HUES64 (cell line): ENCODE results near the gene C1RL. TPM values are rescaled to one million over a fixed set of nuclear protein-coding genes. Genes with fewer than 3 reads are reported as not detected.

Experiments
- H3K27ac ChIP-seq: 2 replicates; pipeline ENCODE4 v1.7.0; 2013; ENCODE audit warnings: low read depth, low read length, inconsistent platforms
- H3K27me3 ChIP-seq: 2 replicates; pipeline ENCODE4 v1.6.1; 2013; ENCODE audit warnings: mild to moderate bottlenecking, low read length; ENCODE audit not compliant: insufficient read depth
- H3K36me3 ChIP-seq: 2 replicates; pipeline ENCODE4 v1.6.1; 2013; ENCODE audit warnings: mild to moderate bottlenecking, low read length; ENCODE audit not compliant: insufficient read depth
- H3K4me1 ChIP-seq: 2 replicates; pipeline ENCODE4 v1.6.1; 2013; ENCODE audit warnings: mild to moderate bottlenecking, low read length, moderate library complexity; ENCODE audit not compliant: insufficient read depth
- H3K4me3 ChIP-seq: 2 replicates; pipeline ENCODE4 v1.5.1; 2013; ENCODE audit warnings: mild to moderate bottlenecking, low read length, moderate library complexity
- H3K9ac ChIP-seq: 2 replicates; pipeline ENCODE4 v1.6.1; 2013; ENCODE audit warnings: mild to moderate bottlenecking, low read depth, low read length
- H3K9me3 ChIP-seq: 2 replicates; pipeline ENCODE4 v1.6.1; 2013; ENCODE audit warnings: low read depth, low read length; ENCODE audit not compliant: insufficient read depth
- WGBS: fragments of 150-250, 120-280 bp; methylation state at CpG from one replicate; pipeline ENCODE4 v1.1.7; 2013; ENCODE audit warnings: missing lambda C conversion rate; 5-methylcytosine and 5-hydroxymethylcytosine counted together
- polyA plus RNA-seq, 2 experiments: library from polyadenylated mRNA; stranded (reverse); fragments of 50-300 nt; gene quantifications; one replicate each; pipeline ENCODE4 v1.2.3, GENCODE V29; 2013

Gene C1RL
- 5.0 TPM for polyA plus RNA-seq (2013, experiment 1 of 2)
- polyA plus RNA-seq (2013, experiment 2 of 2), result 8.1 TPM

- no peaks in the 10 kb centered on the region for H3K27me3 ChIP-seq
- 23% methylated on average over 19 of the region's 23 CpGs for WGBS
- H3K9ac ChIP-seq, result peak within 1 kb of the TSS; percentile 84
- peaks cover 6% of the 10 kb centered on the region; the same call in 1 of the 2 replicates for H3K4me1 ChIP-seq
- H3K36me3 ChIP-seq, result peaks cover 3% of the 10 kb centered on the region
- peaks cover 7% of the 10 kb centered on the region; the same call in 1 of the 2 replicates for H3K9me3 ChIP-seq
- peak within 1 kb of the TSS; percentile 75 for H3K27ac ChIP-seq
- peak within 1 kb of the TSS; percentile 83 for H3K4me3 ChIP-seq
These were observed at the start of gene C1RL for GRCh38 chr12:7108796-7109571. Gene C1RL, minus strand, starts transcription at chr12:7109214. Its CDS starts 34 bp downstream, at chr12:7109180.

GRCh38 chr12:7157391-7157790 lies 48.4 kb upstream of the C1RL start:
- H3K27me3 ChIP-seq, result no peaks in the 10 kb centered on the region
- H3K27ac ChIP-seq, result no peak overlapping the region
- H3K4me1 ChIP-seq, result no peaks in the 10 kb centered on the region
- no peak overlapping the region for H3K9ac ChIP-seq
- H3K36me3 ChIP-seq, result 0 out of 2 replicates have a peak, but pooled peaks cover 7% of the 10 kb centered on the region
- no peak overlapping the region for H3K4me3 ChIP-seq
- 93% methylated on average over 17 of the region's 17 CpGs for WGBS
- H3K9me3 ChIP-seq, result no peaks in the 10 kb centered on the region

GRCh38 chr12:7156259-7157197 lies 47.5 kb upstream of the C1RL start:
- Histone ChIP-seq H3K27ac (no peak overlapping the region), H3K27me3 (no peaks in the 10 kb centered on the region), H3K4me3 (no peak overlapping the region), H3K9ac (no peak overlapping the region), H3K9me3 (no peaks in the 10 kb centered on the region), H3K36me3 (peaks cover 8% of the 10 kb centered on the region; the same call in 1 of the 2 replicates), H3K4me1 (no peaks in the 10 kb centered on the region)
- WGBS, result 92% methylated on average over 24 of the region's 24 CpGs

- no peak overlapping the region for H3K4me3 ChIP-seq
- H3K36me3 ChIP-seq, result peaks cover 17% of the 10 kb centered on the region
- H3K27ac ChIP-seq, result no peak overlapping the region
- no peaks in the 10 kb centered on the region for H3K9me3 ChIP-seq
- no peak overlapping the region; the same call in 1 of the 2 replicates for H3K9ac ChIP-seq
- 92% methylated on average over 8 of the region's 8 CpGs for WGBS
- H3K4me1 ChIP-seq, result no peaks in the 10 kb centered on the region
- no peaks in the 10 kb centered on the region for H3K27me3 ChIP-seq
These were observed 46.5 kb upstream of the C1RL start for GRCh38 chr12:7155471-7156034.

- H3K27ac ChIP-seq, result no peak overlapping the region
- no peaks in the 10 kb centered on the region for H3K4me1 ChIP-seq
- H3K36me3 ChIP-seq, result peaks cover 22% of the 10 kb centered on the region
- H3K9me3 ChIP-seq, result no peaks in the 10 kb centered on the region
- H3K9ac ChIP-seq, result no peak overlapping the region
- no peak overlapping the region for H3K4me3 ChIP-seq
- WGBS, result 92% methylated on average over 11 of the region's 12 CpGs
- H3K27me3 ChIP-seq, result no peaks in the 10 kb centered on the region
These were observed 46.0 kb upstream of the C1RL start for GRCh38 chr12:7154901-7155470.

GRCh38 chr12:7154042-7154441 lies 45.0 kb upstream of the C1RL start:
- H3K4me3 ChIP-seq, result no peak overlapping the region
- no peak overlapping the region for H3K9ac ChIP-seq
- peaks cover 31% of the 10 kb centered on the region for H3K36me3 ChIP-seq
- no peaks in the 10 kb centered on the region for H3K9me3 ChIP-seq
- WGBS, result 94% methylated on average over 6 of the region's 6 CpGs
- H3K27me3 ChIP-seq, result no peaks in the 10 kb centered on the region
- H3K27ac ChIP-seq, result no peak overlapping the region
- H3K4me1 ChIP-seq, result no peaks in the 10 kb centered on the region

GRCh38 chr12:7152818-7153217 lies 43.8 kb upstream of the C1RL start:
- H3K9me3 ChIP-seq, result no peaks in the 10 kb centered on the region
- no peaks in the 10 kb centered on the region for H3K4me1 ChIP-seq
- H3K36me3 ChIP-seq, result peaks cover 38% of the 10 kb centered on the region
- H3K27me3 ChIP-seq, result no peaks in the 10 kb centered on the region
- no peak overlapping the region for H3K27ac ChIP-seq
- no peak overlapping the region for H3K9ac ChIP-seq
- WGBS, result 89% methylated on average over 3 of the region's 4 CpGs
- no peak overlapping the region for H3K4me3 ChIP-seq

- Histone ChIP-seq H3K9me3 (no peaks in the 10 kb centered on the region), H3K9ac (no peak overlapping the region), H3K27me3 (no peaks in the 10 kb centered on the region), H3K27ac (no peak overlapping the region), H3K36me3 (peaks cover 38% of the 10 kb centered on the region), H3K4me3 (no peak overlapping the region), H3K4me1 (no peaks in the 10 kb centered on the region)
- 96% methylated on average over 6 of the region's 6 CpGs for WGBS
These were observed 42.5 kb upstream of the C1RL start for GRCh38 chr12:7151532-7151931.

- H3K27ac ChIP-seq, result no peak overlapping the region
- H3K36me3 ChIP-seq, result peaks cover 38% of the 10 kb centered on the region
- H3K4me3 ChIP-seq, result no peak overlapping the region
- no peaks in the 10 kb centered on the region for H3K9me3 ChIP-seq
- no peak overlapping the region for H3K9ac ChIP-seq
- no peaks in the 10 kb centered on the region for H3K27me3 ChIP-seq
- no peaks in the 10 kb centered on the region for H3K4me1 ChIP-seq
- WGBS, result 95% methylated on average over 6 of the region's 6 CpGs
These were observed 41.8 kb upstream of the C1RL start for GRCh38 chr12:7150841-7151240.

- H3K36me3 ChIP-seq, result peaks cover 38% of the 10 kb centered on the region
- no peak overlapping the region for H3K4me3 ChIP-seq
- 94% methylated on average over 12 of the region's 12 CpGs for WGBS
- no peaks in the 10 kb centered on the region for H3K9me3 ChIP-seq
- no peak overlapping the region for H3K27ac ChIP-seq
- no peak overlapping the region for H3K9ac ChIP-seq
- no peaks in the 10 kb centered on the region for H3K4me1 ChIP-seq
- no peaks in the 10 kb centered on the region for H3K27me3 ChIP-seq
These were observed 41.3 kb upstream of the C1RL start for GRCh38 chr12:7150356-7150755.
